ENCODE results near the gene PDLIM1. TPM values are rescaled to one million over a fixed set of nuclear protein-coding genes. Genes with fewer than 3 reads are reported as not detected.

PDLIM1 gene
- total RNA-seq (100 to 1,000 TPM; 101 to 225 (median 176) TPM), polyA plus RNA-seq (100 to 1,000 TPM; 159 to 184 (median 160) TPM)
- long read RNA-seq, donor 1, transcript PDLIM1-201 (7 exons, 1,452 nt): major isoform, 52 of 85 reads
- long read RNA-seq, donor 1, partial matches to known transcripts: 30 of 85 reads
- long read RNA-seq, donor 1, other reads (novel, unspliced or antisense): 0 of 85 reads
- long read RNA-seq, donor 2, transcript PDLIM1-201 (7 exons, 1,452 nt): major isoform, 36 of 66 reads
- long read RNA-seq, donor 2, partial matches to known transcripts: 28 of 66 reads
- long read RNA-seq, donor 2, other reads (novel, unspliced or antisense): 0 of 66 reads

DNA sequence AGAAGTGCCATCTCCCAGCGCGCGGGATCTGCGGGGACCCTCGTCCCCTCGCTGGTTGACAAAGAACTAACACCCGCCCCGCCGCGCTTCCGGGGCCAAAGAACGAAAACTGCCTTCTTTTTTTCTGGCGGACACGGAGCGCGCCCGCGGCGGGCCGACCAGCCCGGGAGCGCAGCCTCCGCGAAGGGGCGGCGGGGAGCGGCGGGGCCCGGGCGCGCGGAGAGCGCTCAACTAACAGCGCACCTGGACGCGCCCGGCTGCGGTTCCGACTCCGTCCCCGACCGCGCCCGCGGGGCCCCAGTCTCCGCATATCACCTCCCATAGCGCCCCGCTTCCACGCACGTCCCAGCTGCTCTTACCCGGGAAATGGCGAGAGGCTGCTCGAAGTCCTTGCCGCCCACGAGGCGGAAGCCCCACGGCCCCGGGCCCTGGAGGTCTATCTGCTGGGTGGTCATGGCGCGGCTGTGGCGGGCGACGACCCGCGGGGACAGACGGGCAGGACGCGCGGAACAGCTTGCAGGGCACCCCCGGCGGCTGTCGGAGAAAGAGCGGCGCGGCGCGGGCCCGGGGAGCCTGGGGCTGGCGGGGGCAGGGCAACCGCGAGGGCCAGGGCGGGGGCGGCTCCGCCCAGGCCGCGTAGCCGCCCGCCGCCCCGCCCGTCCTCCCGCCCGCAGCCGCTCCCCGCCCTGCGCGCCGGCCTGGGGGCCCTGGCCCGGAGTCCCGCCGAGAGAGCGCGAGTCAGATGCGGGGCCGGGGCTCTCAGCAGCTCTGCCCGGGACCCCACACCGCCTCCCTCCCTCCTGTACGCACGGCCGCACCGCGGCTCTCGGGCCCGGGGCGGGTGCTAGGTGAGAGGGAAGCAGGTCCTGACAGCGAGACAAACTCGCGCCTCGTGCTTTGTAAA lies at the start of gene PDLIM1:
Gene PDLIM1 (minus strand): TSS at position 543 of the 904 bp plus-strand sequence. CDS start 88 bp downstream, at position 455.
- intact Hi-C loops (cut with DNase I; ENCODE audit: low total_unique reads): no loop called here
- H3K36me3 ChIP-seq: no peaks in the 10 kb centered on the region
- no peaks in the 10 kb centered on the region for H3K9me3 ChIP-seq
- H3K27me3 ChIP-seq (replicated peaks in 1 of 7): peaks cover 0 to 27% (median 0%) of the 10 kb centered on the region in 7 donors
- 1% methylated on average over 33 to 119 of the region's 119 CpGs for WGBS, 5 donors
- TF ChIP-seq POLR2AphosphoS5 (IDR thresholded peaks at IDR 0.05): peak; percentile 93 to 95 (median 95)
- TF ChIP-seq CTCF (IDR thresholded peaks at IDR 0.05 in 8 of 11, conservative IDR thresholded peaks at IDR 0.05 in 3 of 11): peak in 8 of 11 experiments; percentile 15 to 49 (median 34)
- TF ChIP-seq POLR2A (IDR thresholded peaks at IDR 0.05): peak in 2 of 3 donors; percentile 81 to 83
- peak within 1 kb of the TSS; percentile 52 to 84 (median 68) for H3K4me3 ChIP-seq
- H3K27ac ChIP-seq: peak within 1 kb of the TSS; percentile 85 to 96 (median 92)
- H3K4me1 ChIP-seq: peaks cover 41 to 98% (median 86%) of the 10 kb centered on the region in 6 donors
- DNase-seq: peak; percentile 95

GRCh38 chr10:95339863-95340262 lies 49.1 kb upstream of the PDLIM1 start:
- Histone ChIP-seq H3K4me1 (peaks cover 0 to 27% (median 9%) of the 10 kb centered on the region in 6 donors), H3K9me3 (no peaks in the 10 kb centered on the region), H3K27me3 (replicated peaks in 1 of 7) (no peaks in the 10 kb centered on the region), H3K36me3 (no peaks in the 10 kb centered on the region), H3K4me3 (no peak overlapping the region), H3K27ac (no peak overlapping the region)
- intact Hi-C loops (cut with DNase I; ENCODE audit: low total_unique reads): no loop called here
- no peak for TF ChIP-seq POLR2A (IDR thresholded peaks at IDR 0.05)
- TF ChIP-seq CTCF (IDR thresholded peaks at IDR 0.05 in 8 of 11, conservative IDR thresholded peaks at IDR 0.05 in 3 of 11): no peak
- TF ChIP-seq POLR2AphosphoS5 (IDR thresholded peaks at IDR 0.05): no peak
- DNase-seq: no peak
- 86 to 100% (median 95%) methylated on average over 1 of the region's 1 CpG for WGBS, 5 donors

- Histone ChIP-seq H3K9me3 (no peaks in the 10 kb centered on the region), H3K36me3 (no peaks in the 10 kb centered on the region), H3K27me3 (replicated peaks in 1 of 7) (no peaks in the 10 kb centered on the region), H3K27ac (no peak overlapping the region), H3K4me3 (no peak overlapping the region), H3K4me1 (peaks cover 0 to 29% (median 11%) of the 10 kb centered on the region in 6 donors)
- WGBS, 5 donors: 85 to 93% (median 91%) methylated on average over 10 of the region's 10 CpGs
- intact Hi-C loops (cut with DNase I; ENCODE audit: low total_unique reads): no loop called here
- peak in 1 of 3 donors; percentile 13 for TF ChIP-seq POLR2AphosphoS5 (IDR thresholded peaks at IDR 0.05)
- TF ChIP-seq CTCF (IDR thresholded peaks at IDR 0.05 in 8 of 11, conservative IDR thresholded peaks at IDR 0.05 in 3 of 11): no peak
- TF ChIP-seq POLR2A (IDR thresholded peaks at IDR 0.05): no peak
- DNase-seq: no peak
Observed at GRCh38 chr10:95337423-95338160, 46.8 kb upstream of the PDLIM1 start.
